ENCODE results near the gene EMP1.

GRCh38 chr12:13223179-13223804, 26.8 kb downstream of the EMP1 start:
- TF ChIP-seq CTCF (IDR thresholded peaks at IDR 0.05): no peak
- no peak for TF ChIP-seq POLR2A (IDR thresholded peaks at IDR 0.05)

All from tibial nerve (tissue), 3 donors.